Left renal pelvis (tissue), 4 donors: ENCODE measurements around the gene MSMO1. TPM values are rescaled to one million over a fixed set of nuclear protein-coding genes. Genes with fewer than 3 reads are reported as not detected.

Source experiments
- DNase-seq, 4 donors: peaks; one replicate each; pipeline ENCODE4 v3.0.0-alpha.2; 2013; ENCODE audit warnings: low read depth in 4 of 4, low spot score in 3 of 4
- polyA plus RNA-seq, 4 donors: library from polyadenylated mRNA; unstranded; fragments of 120-200 nt; gene quantifications; one replicate each; pipeline ENCODE4 v1.2.1, GENCODE V29; 2013; ENCODE audit not compliant: insufficient read length in 4 of 4

Gene MSMO1
- polyA plus RNA-seq, 4 donors = 39.1 to 80.1 (median 70.5) TPM

DNA sequence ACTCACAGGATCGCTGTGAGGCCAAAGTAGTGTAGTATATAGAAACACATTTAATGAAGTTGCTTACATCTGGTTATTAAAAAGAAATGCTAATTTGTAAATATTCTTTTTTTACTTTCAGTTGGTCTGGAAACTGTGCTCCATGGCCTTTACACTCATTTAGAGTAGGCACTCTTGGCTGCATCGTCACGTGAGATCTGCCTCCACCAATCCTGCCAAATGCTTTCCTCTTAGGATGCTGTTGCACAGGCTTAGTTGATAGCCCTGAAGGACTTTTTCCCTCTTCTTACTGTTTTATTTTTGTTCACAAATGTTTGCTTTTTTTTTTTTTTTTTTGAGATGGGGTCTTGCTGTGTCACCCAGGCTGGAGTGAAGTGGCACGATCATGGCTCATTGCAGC, 57.7 kb downstream of the MSMO1 start:
- no peak for DNase-seq

DNA sequence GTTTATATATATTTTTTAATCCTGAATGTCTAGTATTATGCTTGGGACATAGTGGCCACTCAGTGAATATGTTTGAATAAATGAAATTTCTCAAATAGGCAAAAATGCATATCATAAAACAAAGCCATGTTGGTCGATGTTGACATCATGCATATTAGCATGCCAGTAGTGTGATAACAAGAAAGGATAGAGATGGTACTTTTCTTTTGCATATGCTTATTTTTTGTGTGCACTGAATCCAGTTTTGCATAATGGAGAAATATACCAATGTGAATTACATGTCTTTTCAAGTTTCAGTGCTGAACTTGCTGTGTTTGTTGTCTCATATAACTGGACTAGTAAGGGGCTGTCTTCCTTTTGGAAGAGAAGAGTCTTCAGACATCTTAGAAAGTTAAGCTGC, 58.9 kb downstream of the MSMO1 start:
- DNase-seq = no peak

DNA sequence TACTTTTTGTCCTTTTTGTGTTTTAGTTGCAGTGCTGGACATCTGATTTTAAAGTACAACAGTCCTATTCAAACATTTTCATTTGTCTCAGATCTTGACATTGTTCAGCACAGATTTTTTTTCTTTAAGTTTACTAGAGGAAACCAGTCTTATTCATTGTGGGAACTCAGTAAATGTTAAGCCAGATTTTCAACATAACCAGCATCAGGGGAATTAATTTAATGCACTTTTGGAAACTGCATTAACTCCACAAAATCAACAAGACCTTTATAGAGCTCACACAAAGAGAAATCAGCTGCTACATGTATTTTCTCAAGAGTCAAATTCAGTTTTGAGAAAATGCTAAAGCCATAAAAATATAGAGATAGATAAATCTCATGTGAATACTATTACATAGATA, 61.3 kb downstream of the MSMO1 start:
- DNase-seq = no peak

Other genes starting within 250 kb of the MSMO1 start
- 10 to 100 TPM; 16.4 to 35.2 (median 32.1) TPM for gene TMEM192, start 214.8 kb upstream of the MSMO1 start, polyA plus RNA-seq
- gene KLHL2, start 120.1 kb upstream of the MSMO1 start, polyA plus RNA-seq = 10 to 100 TPM; 14.1 to 26.3 (median 21.7) TPM
- 100 to 1,000 TPM in 3 of 4 donors, 10 to 100 TPM in 1; 82.8 to 488 (median 175) TPM for gene CPE, start 51.3 kb downstream of the MSMO1 start, polyA plus RNA-seq